HG02571 (cell line): ENCODE measurements around the gene CIAO1.
A peak's percentile ranks its signal among the peaks of the same experiment; 100 is the strongest.
"Not testable (repeated sequence)": the region's sequence is repeated elsewhere in the genome, so short reads cannot be mapped to it uniquely, and the experiment has no call there.

Experiments used
- ATAC-seq: cut with Tn5 transposase; IDR thresholded peaks from one replicate; pipeline ENCODE4 v1.9.1; 2021; ENCODE audit warnings: mild to moderate bottlenecking, moderate library complexity; ENCODE audit not compliant: unreplicated experiment

Gene CIAO1

GRCh38 chr2:96274355-96275056 is 8.5 kb downstream of the CIAO1 start:
- ATAC-seq, result no peak

- no peak for ATAC-seq
These were observed 10.9 kb downstream of the CIAO1 start for GRCh38 chr2:96276787-96277499.

DNA sequence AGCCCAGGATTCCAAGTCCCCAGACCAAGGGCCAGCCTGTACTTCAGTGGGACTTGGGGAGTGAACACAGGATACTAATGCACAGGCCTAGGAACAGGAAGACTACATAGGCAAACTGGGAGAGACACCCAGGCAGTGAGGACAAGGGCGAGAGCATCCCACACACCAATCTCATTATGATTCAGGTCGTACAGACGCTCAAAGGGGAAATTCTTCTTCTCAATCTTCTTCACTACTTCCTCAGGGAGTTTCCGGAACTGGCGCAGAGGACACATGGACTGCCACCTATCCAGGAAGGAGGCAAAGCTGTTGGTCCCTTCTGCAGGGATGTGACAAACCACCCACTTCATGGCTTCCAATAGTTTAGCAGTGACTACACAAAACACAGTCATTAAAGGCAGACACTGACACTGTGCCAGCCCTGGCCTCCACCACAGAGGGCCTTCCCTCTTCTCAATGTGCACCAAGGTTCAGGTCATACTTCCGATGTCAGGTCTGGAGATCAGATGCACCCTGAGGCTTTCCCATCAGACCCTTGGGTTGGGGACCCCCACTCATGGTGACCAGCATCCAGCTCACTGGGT is 21.3 kb downstream of the CIAO1 start:
- no peak for ATAC-seq

GRCh38 chr2:96291751-96292150 is 25.7 kb downstream of the CIAO1 start:
- ATAC-seq, result no peak

DNA sequence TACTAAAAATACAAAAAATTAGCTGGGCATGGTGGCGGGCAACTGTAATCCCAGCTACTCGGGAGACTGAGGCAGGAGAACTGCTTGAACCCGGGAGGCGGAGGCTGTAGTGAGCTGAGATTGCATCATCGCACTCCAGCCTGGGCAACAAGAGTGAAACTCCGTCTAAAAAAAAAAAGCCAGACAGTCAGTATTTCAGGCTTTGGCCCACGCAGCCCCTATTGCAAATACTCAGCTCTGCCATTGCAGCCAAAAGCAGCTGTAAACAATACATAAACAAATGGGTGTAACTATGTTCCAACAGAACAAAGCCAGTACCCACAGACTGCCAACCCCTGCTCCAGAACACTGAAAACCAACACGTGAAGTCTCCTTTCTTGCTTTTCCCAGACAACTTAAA is 28.2 kb downstream of the CIAO1 start:
- not testable (repeated sequence) for ATAC-seq

DNA sequence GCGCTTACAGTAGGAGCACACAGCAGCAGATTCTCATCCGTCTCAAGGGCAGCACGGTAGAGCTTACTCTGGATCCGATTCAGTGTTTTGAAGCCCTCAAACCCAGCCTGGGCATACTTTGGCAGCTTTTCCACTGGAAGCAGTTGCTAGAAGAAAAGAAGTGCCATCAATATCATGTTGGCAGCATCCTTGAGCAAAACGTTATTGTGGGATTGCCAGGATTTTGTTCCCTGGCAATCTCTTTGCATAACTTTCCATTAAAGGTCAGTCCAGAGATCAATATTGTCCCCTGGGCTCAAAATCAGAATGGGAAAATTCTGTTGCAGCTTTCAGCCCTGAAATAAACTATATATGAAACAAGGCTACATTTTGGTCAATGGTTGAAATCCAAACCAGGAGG is 30.9 kb downstream of the CIAO1 start:
- ATAC-seq, result no peak

GRCh38 chr2:96301865-96302264 is 35.8 kb downstream of the CIAO1 start:
- no peak for ATAC-seq

GRCh38 chr2:96304606-96305005 is 38.6 kb downstream of the CIAO1 start:
- no peak for ATAC-seq

DNA sequence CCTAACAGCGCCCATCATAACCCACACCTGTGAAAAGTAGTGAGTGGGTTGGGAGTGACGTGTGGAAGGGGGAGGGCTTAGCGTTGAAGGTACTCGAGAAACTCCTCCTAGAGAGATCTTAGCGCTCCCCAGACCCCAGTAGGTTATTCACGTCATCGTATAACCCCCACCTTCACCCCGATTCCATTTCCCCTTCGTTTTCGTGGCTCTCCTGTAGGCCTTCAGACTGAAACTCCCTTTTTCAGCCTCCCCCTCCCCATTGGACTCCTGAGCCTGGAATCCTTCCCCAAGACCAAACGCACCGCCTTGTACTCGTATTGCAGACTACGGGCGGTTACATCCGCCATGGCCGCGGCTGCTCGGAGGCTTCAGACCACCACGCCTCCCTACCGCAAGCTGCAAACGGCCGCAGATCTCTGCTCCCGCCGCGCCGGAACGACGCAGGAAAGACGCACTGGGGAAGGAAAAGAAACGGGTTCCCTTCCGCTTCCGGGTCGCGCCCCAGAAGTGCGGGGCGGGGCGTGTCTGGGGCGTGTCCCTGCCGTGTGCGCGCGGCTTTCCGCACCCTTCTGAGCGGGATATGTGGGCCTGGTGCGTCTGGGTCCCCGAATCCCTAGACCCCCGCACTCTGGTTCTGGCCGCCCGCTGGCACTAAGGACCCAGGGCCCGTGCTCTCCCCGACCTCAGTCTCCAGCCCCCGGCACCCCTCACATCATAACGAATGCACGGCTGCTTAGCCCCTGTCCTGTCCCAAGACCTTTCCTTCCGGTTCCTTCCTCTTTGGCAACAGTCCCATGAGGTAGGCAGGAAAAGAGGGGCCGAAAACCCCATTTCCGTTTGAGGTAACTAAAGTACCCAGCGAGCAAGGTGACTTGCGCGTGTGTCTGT is 39.3 kb downstream of the CIAO1 start, which contains the start of gene SNRNP200:
TSS of gene SNRNP200 (minus strand) at position 456 of the 888 bp plus-strand sequence. CDS start at position 347, 109 bp downstream.
- peak; percentile 88 for ATAC-seq

GRCh38 chr2:96305979-96306308 is 39.9 kb downstream of the CIAO1 start:
- no peak for ATAC-seq

DNA sequence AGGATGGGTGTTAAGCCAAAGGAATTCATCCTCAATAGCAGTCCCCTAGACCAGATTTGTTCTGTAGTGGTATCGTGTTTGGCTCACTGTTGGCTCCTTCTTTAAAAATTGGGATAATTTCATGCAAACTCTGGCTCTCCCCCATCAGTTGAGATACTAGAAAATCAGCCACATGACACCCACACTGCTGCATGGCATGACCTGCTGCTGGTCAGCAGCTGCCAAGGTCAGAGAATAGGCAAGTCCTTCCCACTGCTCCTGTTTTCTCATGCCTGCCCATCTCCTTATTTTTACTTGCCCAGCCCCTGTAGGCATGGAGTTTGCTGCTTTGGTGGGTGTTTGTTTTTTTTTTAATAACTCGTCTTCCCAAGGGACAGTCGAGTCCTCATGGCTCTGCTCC is 40.3 kb downstream of the CIAO1 start:
- ATAC-seq, result no peak

DNA sequence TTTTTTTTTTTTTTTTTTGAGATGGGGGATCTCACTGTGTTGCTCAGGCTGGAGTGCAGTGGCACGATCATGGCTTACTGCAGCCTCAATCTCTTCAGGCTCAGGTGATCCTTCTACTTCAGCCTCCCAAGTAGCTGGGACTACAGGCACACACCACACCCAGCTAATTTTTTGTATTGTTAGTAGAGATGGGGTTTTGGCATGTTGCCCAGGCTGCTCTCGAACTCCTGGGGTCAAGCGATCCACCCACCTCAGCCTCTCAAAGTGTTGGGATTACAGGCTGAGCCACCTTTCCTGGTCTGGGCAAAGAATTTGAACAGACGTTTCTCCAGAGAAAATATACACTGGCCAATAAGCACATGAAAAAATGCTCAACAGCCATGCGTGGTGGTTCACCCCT is 42.2 kb downstream of the CIAO1 start:
- no peak for ATAC-seq

- no peak for ATAC-seq
These were observed 49.0 kb downstream of the CIAO1 start for GRCh38 chr2:96315005-96315399.

DNA sequence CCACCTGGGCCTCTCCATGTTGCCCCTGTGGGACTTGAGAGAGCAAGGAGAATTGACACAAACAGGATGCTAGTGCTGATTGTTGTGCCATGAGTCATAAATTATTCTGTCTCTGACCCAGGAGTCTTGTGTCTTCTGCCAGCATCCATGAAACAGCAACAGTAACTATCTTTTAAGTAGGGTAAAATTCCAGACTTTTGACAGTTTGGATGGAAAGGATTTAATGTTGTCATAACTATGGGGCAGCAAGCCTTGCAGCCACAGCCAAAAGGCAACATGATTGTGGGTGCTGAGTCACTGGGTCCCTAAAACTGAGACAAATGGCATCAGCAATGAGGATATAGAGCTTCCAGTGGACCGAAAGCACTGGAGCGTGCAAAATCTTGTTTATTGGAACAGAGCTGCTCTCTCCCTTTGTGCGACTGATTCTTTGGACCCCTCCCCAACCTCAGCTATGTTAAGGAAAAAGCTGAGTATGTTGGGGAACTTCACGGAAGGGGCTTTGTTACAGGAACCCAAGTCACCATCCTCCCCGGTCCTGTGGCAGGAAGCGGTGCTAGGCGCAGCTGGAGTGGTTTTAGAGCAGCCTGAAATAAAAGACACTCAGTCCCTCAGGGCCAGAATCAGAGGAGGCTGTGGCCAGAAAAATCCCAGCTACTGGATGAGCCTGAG is 49.5 kb downstream of the CIAO1 start:
- ATAC-seq, result no peak

- no peak for ATAC-seq
These were observed 51.0 kb downstream of the CIAO1 start for GRCh38 chr2:96316999-96317398.

GRCh38 chr2:96317584-96317997 is 51.6 kb downstream of the CIAO1 start:
- no peak for ATAC-seq

DNA sequence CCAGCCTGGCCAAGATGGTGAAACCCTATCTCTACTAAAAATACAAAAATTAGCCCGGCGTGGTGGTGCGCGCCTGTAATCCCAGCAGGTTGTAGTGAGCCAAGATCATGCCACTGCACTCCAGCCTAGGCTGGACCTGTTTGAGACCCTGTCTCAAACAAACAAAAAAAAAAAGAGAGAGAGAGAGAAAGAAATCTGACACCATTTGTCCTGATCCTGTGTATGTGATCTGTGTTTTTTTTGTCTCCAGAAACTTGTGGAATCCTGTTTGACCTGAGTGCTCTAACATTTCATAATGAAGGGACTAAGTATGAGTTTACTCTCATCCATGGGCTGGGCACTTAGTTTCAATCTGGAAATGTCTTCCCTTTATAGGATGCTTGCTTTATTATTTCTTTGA is 52.7 kb downstream of the CIAO1 start:
- no peak for ATAC-seq

DNA sequence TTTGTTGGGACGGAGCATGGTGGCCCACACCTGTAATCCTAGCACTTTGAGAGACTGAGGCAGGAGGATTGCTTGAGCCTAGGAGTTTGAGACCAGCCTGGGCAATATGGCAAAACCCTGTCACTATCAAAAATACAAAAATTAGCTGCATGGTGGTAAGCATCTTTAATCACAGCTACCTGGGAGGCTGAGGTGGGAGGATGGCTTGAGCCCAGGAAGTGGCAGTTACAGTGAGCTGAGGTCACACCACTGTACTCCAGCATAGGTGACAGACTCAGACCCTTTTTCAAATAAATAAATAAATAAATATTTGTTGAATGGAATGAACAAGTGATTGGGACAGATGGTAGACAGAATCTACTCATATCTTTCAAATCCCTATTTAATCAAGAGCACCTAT is 53.4 kb downstream of the CIAO1 start:
- ATAC-seq, result no peak

- no peak for ATAC-seq
These were observed 54.3 kb downstream of the CIAO1 start for GRCh38 chr2:96320326-96320725.

- ATAC-seq, result peak; percentile 22
These were observed 55.0 kb downstream of the CIAO1 start for GRCh38 chr2:96320728-96321622.
